GM12875 (cell line): ENCODE results near the gene ZNF14.
"Not testable (repeated sequence)": the region's sequence is repeated elsewhere in the genome, so short reads cannot be mapped to it uniquely, and the experiment has no call there.

Experiments
- H3K4me3 ChIP-seq: one replicate; pipeline ENCODE4 v1.5.1; 2011; ENCODE audit warnings: low read depth, low read length, control low read depth
- CTCF ChIP-seq: IDR thresholded peaks from 2 replicates; pipeline ENCODE4 v1.5.1; 2011; ENCODE audit warnings: low read depth, mild to moderate bottlenecking, control low read depth, inconsistent platforms, low read length, moderate library complexity, borderline replicate concordance; ENCODE audit not compliant: insufficient read depth

ZNF14 gene

GRCh38 chr19:19674315-19674714 is 58.6 kb downstream of the ZNF14 start:
- no peak overlapping the region for H3K4me3 ChIP-seq
- TF ChIP-seq CTCF, result no peak

DNA sequence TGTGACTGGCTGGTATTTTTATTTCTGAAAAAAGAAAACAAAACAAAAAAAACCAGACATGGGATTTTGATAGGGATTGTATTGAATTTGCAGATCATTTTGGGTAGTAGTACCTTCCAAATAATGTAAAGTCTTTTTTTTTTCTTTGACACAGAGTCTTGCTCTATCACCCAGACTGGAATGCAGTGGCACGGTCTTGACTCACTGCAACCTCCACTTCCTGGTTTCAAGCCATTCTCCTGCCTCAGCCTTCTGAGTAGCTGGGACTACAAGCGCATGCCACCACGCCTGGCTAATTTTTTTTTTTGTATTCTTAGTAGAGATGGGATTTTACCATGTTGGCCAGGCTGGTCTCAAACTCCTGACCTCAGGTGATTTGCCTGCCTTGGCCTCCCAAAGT is 60.1 kb downstream of the ZNF14 start:
- no peak for TF ChIP-seq CTCF
- H3K4me3 ChIP-seq, result no peak overlapping the region

DNA sequence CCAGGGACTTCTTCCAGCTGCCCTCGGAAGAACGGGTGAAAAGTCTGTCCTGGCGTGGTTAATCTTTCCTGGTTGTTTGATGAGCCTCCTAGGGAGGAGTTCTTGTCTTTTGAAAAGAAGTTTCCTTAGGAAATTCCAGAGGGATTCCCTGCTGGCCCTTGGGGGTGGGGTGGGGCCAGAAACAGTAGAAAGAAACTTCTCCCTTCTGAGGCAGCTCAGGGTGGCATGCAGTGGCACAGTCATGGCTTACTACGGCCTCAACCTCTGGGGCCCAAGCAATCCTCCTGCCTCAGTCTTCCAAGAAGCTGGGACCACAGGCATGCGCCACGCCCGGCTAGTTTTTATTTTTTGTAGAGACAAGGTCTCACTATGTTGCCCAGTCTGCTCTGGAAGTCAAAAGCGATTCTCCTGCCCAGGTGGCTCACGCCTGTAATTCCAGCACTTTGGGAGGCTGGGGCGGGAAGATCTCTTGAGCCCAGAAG is 62.8 kb downstream of the ZNF14 start:
- no peak for TF ChIP-seq CTCF
- no peak overlapping the region for H3K4me3 ChIP-seq

DNA sequence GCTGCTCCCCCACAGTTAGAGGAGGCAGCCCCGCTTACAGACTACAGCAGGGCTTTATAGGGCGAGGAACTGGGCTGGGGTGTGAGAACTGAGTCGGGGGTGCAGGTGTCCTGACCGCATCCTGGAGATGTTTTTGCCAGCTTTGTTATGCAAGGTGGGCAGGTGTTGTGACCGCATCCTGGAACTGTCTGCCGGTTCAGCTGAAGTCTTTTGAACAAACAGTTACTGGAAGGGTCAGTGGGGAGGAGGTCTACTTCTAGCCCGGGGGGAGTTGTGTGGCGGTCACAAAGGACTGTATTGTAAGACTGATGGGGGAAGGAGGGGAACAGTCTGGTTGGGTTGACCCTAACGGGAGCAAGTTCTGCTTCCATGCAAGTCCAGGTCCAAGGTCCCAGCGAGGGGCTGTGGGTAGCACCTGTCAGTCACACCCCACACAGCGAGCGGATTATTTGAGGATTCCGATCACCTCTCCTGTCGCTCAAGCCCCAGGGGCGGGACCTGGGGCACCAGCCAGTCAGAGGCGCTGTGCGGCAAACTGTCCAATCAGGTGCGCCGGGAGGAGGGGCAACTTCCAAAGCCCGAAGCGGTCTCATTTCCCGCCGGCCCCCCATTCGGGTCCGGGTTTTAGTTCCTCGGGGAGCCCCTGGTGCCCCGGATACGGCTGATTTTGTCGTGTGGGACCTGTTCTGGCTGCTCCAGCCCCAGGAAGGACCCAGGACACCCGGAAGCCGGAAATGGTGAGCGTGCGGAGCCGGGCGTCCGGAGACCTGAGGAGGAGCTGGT is 64.5 kb downstream of the ZNF14 start, which contains the start of gene ZNF101:
Gene ZNF101, plus strand, starts transcription at position 610 of the 783 bp plus-strand sequence. Its CDS starts 125 bp downstream, at position 735.
- H3K4me3 ChIP-seq, result peak within 1 kb of the TSS; percentile 95
- TF ChIP-seq CTCF, result no peak

GRCh38 chr19:19665420-19665948 is 67.4 kb downstream of the ZNF14 start:
- H3K4me3 ChIP-seq, result not testable (repeated sequence)

- peak; percentile 33; the same call in 1 of the 2 replicates for TF ChIP-seq CTCF
- H3K4me3 ChIP-seq, result peak within 1 kb of the TSS; percentile 76
Observed at GRCh38 chr19:19663256-19664120, 69.4 kb downstream of the ZNF14 start, which contains the start of gene ATP13A1. Gene ATP13A1, minus strand, starts transcription at chr19:19663676. Its CDS starts 10 bp downstream, at chr19:19663666.

GRCh38 chr19:19662871-19663255 is 70.0 kb downstream of the ZNF14 start:
- no peak for TF ChIP-seq CTCF
- H3K4me3 ChIP-seq, result peak overlapping the region; percentile 76
